Activated T-cell treated with anti-CD3 and anti-CD28 coated beads for 48 hours (primary cell): ENCODE data around the gene BLTP1.
"Not testable (repeated sequence)": the region's sequence is repeated elsewhere in the genome, so short reads cannot be mapped to it uniquely, and the experiment has no call there.

Experiments used
- DNase-seq: peaks from one replicate; pipeline ENCODE4 v3.0.0-alpha.2; 2020; ENCODE audit warnings: low read depth

Gene BLTP1, protein sequence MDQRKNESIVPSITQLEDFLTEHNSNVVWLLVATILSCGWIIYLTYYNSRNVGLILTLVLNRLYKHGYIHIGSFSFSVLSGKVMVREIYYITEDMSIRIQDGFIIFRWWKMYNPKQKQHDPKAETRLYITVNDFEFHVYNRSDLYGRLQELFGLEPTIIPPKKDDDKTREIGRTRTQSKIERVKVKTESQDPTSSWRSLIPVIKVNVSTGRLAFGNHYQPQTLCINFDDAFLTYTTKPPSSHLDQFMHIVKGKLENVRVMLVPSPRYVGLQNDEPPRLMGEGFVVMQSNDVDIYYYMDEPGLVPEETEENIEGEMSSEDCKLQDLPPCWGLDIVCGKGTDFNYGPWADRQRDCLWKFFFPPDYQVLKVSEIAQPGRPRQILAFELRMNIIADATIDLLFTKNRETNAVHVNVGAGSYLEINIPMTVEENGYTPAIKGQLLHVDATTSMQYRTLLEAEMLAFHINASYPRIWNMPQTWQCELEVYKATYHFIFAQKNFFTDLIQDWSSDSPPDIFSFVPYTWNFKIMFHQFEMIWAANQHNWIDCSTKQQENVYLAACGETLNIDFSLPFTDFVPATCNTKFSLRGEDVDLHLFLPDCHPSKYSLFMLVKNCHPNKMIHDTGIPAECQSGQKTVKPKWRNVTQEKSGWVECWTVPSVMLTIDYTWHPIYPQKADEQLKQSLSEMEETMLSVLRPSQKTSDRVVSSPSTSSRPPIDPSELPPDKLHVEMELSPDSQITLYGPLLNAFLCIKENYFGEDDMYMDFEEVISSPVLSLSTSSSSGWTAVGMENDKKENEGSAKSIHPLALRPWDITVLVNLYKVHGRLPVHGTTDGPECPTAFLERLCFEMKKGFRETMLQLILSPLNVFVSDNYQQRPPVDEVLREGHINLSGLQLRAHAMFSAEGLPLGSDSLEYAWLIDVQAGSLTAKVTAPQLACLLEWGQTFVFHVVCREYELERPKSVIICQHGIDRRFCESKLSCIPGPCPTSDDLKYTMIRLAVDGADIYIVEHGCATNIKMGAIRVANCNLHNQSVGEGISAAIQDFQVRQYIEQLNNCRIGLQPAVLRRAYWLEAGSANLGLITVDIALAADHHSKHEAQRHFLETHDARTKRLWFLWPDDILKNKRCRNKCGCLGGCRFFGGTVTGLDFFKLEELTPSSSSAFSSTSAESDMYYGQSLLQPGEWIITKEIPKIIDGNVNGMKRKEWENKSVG (N-terminal part only)

DNA sequence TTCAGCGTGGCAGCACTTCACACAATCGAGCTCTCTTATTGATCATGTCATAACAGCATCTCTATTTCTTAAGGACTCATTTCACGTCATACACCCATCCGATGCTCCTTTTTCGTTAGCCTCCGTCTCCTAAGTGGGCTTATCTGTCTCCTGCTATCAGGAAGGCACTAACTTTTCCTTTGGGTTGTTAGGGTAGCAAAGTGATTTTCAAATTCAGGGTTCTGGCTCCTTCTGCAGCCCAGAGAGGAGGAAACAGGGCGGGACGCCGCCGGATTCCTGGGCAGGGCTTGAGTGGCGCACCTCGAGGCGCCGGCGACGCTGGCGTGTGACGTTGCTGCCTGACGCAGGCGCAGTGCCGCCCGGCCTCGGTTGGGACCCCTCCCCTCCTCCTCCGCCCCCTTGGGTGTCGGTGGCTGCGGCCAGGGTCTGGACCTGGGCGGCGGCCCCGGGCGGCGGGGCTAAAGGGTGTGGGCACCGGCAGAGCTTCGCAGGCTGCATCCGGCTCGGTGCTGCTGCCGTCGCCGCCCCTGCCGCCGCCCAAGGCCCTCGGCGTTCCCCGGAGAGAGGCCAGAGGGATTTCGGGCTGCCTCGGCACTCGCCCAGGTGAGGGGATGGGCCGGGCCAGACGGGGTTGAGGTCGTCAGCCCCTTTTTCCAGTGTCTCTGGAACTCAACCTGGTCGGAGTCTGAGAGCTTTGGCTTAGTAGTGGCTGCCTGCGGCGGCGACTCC is at the start of gene BLTP1:
Gene BLTP1 (plus strand): TSS at position 350 of the 729 bp plus-strand sequence. CDS start 18,317 bp downstream, outside the sequence.
- peak; percentile 83 for DNase-seq

DNA sequence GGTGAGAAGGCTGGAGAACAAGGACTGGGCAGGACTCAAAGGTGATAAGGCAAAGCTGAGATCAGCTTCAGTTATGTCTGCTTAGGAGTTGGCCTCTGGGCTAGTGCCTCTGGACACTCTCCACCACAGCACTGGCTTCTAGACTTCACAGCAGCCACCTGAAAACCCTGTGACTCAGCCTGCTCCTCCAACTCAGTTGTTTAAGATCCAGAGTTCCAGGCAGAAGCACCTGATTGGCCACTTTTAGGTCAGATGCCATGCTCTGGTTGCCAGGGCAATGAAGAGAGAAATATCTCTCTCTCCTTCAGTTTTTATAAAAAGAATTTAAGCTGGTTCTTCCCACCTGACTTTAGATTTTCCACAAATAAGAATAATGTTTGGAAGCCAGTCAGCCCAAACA is 47.9 kb upstream of the BLTP1 start:
- no peak for DNase-seq

DNA sequence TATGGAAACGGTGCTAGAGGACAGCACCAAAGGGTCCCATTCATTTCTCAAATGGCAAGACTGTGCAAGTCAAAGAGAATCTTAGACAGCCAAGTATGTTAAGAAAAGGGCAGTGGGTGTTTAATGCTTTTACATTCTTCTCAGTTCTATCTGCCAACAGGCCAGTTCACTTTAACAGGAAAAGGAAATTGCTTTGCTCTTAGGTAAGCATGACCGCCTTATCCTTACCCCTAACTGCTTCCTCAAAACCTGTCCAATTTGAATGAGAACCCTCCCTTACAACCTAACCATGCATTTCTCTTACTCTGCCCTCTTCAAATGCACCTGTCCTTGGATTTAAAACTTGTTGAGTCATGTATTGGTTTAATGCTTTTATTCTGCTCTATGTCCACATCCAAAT is 44.5 kb upstream of the BLTP1 start:
- DNase-seq: no peak

DNA sequence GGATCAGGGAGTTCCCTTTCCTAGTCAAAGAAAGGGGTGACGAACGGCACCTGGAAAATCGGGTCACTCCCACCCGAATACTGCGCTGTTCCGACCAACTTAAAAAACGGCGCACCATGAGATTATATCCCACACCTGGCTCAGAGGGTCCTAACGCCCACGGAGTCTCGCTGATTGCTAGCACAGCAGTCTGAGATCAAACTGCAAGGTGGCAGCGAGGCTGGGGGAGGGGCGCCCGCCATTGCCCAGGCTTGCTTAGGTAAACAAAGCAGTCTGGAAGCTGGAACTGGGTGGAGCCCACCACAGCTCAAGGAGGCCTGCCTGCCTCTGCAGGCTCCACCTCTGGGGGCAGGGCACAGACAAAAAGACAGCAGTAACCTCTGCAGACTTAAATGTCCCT is 41.8 kb upstream of the BLTP1 start:
- not testable (repeated sequence) for DNase-seq

DNA sequence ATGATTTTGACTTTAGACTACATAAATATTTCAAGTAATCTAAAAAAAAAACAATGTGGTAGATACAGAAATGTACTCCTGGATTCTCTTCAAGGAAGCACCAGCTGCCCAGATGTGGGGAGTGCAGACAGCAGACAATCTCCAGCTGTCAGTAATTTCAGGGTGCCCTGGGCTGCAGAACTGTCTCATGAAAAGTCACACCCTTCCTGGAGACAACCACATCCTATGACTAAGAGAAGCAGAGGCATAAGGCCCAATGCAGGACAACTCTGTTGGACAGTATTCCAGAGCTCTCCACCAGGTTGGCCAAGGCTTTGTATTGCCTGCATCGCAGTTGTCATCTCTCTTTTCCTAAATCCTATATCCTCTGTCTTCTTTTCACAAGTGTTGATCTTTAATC is 34.4 kb upstream of the BLTP1 start:
- DNase-seq: no peak

DNA sequence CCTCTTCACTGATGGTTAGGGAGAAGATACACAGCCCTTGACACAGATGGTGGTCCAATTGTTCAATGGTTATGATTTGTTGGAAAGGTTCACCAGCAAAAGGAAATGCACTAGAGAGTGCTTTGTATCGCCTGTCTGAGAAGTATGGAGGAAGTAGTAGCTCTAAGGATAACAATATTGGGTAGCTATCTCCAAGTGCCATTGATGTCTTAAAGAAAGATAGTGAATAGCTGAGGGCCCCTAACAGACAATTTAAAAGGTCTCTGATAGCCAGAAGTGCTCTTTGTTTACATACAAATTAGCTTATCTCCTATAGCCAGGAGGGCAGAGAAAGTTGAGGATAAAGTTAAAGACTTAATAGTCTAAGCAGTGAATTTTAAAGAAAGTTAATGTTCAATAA is 33.9 kb upstream of the BLTP1 start:
- no peak for DNase-seq

DNA sequence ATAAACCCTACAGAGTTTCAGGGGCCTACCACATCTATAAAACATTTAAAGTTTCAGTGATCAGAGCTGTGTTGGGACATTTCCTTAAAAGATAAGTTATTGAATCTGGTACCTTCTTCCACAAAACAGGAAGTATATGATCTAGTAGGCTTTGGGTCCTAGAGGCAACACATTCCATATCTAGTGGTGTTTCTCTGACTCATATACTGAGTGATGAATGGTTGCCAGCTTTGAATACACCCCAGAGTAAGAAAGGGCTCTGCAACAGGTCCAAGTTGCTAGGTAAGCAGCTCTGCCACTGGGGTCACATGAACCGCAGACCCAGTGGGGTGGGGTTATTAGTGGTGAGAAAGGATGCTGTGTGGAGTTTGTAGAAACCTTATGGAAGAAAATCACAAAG is 32.4 kb upstream of the BLTP1 start:
- DNase-seq: no peak

DNA sequence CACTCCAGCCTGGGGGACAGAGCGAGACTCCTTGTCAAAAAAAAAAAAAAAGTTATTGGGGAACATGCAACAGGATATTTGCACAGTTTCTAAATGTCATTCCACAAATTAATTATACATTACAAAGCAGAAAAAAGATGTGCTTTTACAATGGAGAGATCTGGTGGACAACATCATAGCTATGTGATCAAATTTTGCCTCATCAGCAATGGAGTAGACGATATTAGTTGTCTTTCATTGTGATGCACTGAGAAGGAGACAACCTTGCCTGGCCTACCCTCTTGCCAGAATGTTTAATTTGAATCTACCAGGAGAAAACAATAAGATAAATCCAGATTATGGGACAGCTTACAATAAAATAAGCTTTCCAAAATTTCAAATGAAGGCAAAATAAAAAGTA is 30.5 kb upstream of the BLTP1 start:
- no peak for DNase-seq

DNA sequence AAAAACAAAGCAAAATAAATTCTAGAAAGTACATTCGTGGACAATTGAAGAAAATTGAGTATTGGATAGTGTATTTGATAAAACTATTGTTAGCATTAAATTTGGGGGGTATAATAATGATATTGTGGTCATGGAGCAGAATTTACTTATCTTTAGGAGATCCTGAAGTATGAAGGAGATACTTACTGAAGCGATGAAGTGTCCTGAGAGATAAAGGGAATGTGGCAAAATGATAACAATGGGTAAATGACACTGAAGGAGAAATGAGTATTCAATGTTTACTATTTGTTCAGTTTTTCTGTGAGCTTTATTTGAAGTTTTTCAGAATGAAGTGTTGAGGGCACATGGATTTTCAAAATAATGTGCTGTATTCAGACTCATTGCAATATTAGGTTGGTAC is 30.0 kb upstream of the BLTP1 start:
- DNase-seq: no peak

DNA sequence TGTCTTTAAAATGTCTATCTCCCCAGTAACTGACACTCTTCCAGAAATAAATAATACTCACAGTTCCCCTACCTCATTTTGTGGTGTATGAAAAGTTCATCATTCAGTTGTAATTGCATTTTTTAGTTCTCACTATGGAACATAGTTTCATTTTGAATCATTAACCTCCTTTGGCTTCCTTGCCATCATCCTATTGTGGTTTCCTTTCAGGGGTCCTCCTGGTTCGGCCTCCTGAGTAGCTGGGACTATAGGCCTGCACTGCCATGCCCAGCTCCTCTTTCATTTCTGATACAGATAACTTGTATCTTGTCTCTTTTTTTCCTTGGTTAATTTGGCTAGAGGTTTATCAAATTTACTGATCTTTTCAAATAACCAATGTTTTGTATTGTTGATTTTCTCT is 23.1 kb upstream of the BLTP1 start:
- no peak for DNase-seq

DNA sequence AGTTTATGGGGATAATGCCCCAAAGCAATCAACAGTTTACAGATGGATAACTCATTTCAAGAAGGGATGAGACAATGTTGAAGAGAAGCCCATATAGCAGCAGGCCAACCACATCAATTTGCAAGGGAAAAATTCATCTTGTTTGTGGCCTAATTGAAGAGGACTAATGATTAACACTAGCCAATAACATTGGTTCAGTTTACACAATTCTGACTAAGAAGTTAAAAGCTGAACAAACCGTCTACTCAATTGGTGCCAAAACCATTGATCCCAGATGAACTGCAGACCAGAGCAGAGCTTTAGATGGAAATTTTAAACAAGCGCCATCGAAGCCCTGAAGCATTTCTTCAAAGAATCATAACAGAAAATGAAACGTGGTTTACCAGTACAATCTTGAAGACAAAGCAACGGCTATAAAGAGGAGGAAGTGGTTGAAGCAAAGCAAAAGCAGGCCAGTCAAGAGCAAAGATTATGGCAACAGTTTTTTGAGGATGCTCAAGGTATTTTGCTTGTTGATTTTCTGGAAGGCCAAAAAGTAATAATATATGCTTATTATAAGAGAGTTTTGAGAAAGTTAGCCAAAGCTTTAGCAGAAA is 20.5 kb upstream of the BLTP1 start:
- no peak for DNase-seq

DNA sequence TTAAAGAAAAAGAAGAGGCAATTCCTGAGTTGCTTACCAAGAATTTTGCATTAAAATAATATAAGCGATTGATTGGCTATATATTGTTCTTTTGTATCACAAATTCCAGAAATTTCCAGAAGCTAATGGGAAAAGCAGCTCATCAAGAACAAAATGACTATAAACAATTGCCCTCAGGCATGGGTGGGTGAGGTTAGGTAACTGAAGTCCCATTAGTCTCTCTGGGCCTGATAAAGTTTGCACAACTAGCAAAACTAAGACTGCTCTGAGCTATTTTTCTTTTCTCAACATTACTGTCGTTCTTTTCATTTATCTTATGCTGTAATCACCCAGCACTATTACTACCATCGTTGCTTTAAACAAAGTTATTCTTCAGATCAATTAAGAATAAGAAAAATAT is 19.2 kb upstream of the BLTP1 start:
- DNase-seq: no peak

DNA sequence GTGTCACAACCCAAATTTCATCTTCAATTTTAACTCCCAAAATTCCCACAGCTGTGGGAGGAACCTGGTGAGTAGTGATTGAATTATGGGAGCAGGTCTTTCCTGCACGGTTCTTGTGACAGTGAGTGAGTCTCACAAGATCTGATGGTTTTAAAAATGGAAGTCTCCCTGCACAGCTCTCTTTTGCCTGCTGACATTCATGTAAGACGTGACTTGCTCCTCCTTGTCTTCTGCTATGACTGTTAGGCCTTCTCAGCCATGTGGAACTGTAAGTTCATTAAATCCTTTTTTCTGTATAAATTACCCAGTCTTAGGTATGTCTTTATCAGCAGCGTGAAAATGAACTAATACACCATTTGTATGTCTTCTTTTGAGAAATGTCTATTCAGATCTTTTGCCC is 13.0 kb upstream of the BLTP1 start:
- DNase-seq: no peak

DNA sequence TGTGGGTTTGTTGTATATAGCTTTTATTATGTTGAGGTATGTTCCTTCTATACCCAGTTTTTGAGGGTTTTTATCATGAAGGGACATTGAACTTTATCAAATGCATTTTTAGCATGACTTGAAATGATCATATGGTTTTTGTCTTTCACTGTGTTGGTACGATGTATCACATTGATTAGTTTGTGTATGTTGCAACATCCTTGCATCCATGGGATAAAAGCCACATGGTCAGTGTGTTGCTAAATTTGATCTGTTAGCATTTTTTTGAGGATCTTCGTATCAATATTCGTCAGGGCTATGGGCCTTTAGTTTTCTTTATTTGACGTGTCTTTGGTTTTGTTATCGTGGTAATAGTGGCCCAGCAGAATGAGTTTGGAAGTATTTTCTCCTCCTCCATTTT is 11.3 kb upstream of the BLTP1 start:
- no peak for DNase-seq

DNA sequence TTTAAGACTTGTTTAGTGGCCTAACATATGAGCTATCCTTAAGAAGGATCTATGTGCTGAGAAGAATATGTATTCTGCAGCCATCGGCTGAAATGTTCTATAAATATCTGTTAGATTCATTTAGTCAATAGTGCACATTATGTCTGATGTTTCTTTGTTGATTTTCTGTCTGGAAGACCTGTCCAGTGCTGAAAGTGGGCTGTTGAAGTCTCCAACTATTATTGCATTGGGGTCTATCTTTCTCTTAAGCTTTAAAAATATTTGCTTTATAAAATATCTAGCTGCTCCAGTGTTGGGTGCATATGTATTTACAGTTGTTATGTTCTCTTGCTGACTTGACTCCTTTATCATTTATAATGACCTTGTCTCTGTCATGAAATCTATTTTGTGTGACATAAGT is 9.4 kb upstream of the BLTP1 start:
- DNase-seq: no peak

DNA sequence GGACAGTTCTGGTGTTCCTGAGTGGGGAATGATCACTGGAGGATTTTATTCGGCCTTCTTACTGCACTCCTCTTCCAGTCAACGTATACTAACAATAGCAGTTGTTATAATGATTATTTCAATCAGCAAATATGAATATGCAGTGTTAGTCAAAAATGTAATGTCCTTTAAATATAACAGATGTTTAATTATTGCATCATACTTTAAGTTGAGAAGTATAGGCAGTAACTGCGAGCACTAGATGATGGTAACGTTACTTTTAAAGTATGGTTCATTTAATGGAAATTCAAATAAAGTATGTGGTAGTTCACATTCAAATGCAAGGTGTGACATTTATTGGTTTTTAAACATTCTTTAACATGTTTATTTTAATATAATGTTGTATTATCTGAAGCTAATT is 5.5 kb upstream of the BLTP1 start:
- no peak for DNase-seq

DNA sequence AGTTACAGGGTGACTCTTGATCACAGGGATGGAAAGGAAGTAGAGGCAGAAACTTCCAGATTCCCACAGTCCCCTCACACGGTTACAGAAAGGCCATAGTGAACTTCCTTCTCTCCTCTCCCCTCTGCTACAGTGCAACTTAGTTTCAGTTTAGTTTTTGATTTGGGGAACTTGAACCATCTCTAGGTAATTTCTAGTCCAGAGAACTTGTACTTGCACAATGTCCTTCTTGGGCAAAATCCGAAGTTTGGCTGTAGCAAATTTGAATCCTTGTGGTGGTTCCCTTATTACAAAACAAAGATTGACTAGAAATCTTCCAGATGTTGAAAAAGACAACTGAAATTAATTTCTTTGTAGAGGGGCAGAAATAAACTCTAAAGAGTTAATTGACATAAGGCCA is 1.2 kb upstream of the BLTP1 start:
- DNase-seq: no peak

DNA sequence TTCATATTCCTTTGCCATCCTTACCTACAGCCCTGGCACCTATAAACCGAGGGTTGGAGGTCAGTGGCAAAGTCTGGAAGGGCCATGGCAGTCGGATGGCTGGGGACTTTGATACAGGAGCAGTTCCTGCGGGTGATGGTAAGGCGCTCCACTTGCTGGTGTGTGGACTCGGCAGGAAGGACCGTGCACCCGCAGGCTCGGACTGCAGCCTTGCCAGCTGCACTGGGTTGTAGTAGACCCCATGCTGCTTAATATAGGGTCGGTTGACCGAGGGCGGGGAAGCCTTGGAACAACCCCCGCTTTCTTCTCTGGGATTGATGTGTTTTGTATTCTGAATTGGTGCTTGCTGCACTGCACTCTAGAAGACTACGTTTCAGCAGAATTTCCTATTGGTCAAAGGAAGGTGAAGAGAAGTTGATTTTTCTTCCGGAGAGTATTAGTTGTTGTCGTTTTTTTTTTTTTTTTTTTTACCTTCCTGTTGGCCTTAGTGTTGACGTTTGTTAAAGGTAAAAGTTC is 638 bp downstream of the BLTP1 start:
- DNase-seq: peak; percentile 10

DNA sequence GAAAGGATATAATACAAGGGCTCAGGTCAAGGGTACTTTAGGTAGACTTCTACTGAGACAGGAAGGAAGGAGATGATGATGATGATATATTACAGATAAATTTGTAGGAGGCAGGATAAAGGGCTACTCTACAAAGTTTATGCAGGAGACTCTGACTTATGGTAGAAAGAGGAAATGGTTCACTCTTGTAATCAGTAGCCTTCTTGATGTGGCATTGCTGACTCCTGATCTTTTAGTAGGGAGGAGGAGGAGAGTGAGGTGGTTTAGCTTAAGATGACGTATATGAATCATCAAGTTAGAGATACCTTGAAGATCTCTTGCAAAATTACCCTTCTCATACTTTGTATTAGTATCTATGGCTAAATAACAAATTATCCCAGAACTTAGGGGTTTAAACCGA is 4.7 kb downstream of the BLTP1 start:
- DNase-seq: no peak

DNA sequence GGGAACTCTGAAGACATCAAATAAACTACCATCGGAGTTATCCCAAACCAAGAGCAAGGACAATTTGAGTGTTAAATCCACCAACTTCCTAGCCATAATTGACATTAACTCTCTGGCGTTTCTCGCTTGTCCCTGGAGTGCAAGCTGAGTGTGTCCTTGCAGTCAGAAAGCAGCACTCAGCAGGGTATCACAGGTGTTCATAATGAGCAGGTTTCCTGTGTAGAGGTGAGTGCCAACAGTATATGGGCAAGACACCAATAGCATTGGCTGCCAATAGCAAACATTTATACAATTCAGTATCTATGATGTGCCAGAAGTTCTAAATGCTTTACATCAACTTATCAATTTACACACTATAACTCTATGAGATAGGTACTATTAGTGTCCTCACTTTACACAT is 11.2 kb downstream of the BLTP1 start:
- DNase-seq: no peak

DNA sequence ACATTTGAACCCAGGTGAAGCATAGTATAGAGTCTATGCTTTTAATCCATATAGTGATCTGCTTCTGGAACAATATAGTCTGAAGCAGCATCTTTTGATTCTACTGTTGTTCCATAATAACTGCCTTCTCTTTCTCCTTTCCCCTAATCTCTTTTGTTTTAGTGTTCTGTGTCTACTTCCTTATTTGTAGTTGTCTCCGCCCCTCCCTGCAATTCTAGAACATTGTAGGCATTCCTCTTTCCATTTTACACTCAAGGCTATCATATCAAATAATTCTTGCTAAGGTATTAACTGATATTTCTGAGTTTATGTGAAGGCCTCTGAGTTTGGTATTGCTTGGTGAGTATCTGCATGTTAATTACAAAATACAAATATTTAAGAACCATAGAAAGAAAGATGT is 11.6 kb downstream of the BLTP1 start:
- DNase-seq: no peak
